ENCODE results near the gene C9.
"Not testable (repeated sequence)": the region's sequence is repeated elsewhere in the genome, so short reads cannot be mapped to it uniquely, and the experiment has no call there.

The C9 gene

GRCh38 chr5:39319395-39319794 is 44.9 kb downstream of the C9 start:
- no peak for DNase-seq

- DNase-seq: not testable (repeated sequence)
These were observed 47.8 kb downstream of the C9 start for GRCh38 chr5:39316464-39316863.

- no peak for DNase-seq
These were observed 48.3 kb downstream of the C9 start for GRCh38 chr5:39315995-39316394.

- DNase-seq: no peak
These were observed 49.7 kb downstream of the C9 start for GRCh38 chr5:39314591-39314990.

GRCh38 chr5:39309534-39309933 is 54.8 kb downstream of the C9 start:
- DNase-seq: no peak

GRCh38 chr5:39302472-39302871 is 61.8 kb downstream of the C9 start:
- DNase-seq: peak; percentile 3

- no peak for DNase-seq
These were observed 62.9 kb downstream of the C9 start for GRCh38 chr5:39301406-39301805.

GRCh38 chr5:39299962-39300361 is 64.3 kb downstream of the C9 start:
- DNase-seq: no peak

- no peak for DNase-seq
These were observed 69.6 kb downstream of the C9 start for GRCh38 chr5:39294736-39295135.

- DNase-seq: no peak
These were observed 79.7 kb downstream of the C9 start for GRCh38 chr5:39284552-39284951.

- peak; percentile 86 for DNase-seq
These were observed 81.0 kb downstream of the C9 start for GRCh38 chr5:39283231-39283818.

GRCh38 chr5:39282561-39282960 is 81.7 kb downstream of the C9 start:
- DNase-seq: no peak

GRCh38 chr5:39275865-39276264 is 88.4 kb downstream of the C9 start:
- DNase-seq: not testable (repeated sequence)

GRCh38 chr5:39274398-39275085 is 89.8 kb downstream of the C9 start:
- peak; percentile 61 for DNase-seq

GRCh38 chr5:39273314-39273954 is 90.9 kb downstream of the C9 start:
- DNase-seq: peak; percentile 59

GRCh38 chr5:39272869-39273231 is 91.4 kb downstream of the C9 start:
- DNase-seq: not testable (repeated sequence)

GRCh38 chr5:39270225-39270848 is 94.0 kb downstream of the C9 start:
- peak; percentile 41 for DNase-seq

- DNase-seq: no peak
These were observed 97.1 kb downstream of the C9 start for GRCh38 chr5:39267186-39267585.

- no peak for DNase-seq
These were observed 97.9 kb downstream of the C9 start for GRCh38 chr5:39266442-39266841.

- no peak for DNase-seq
These were observed 99.8 kb downstream of the C9 start for GRCh38 chr5:39264528-39264927.

GRCh38 chr5:39262981-39263380 is 101.3 kb downstream of the C9 start:
- no peak for DNase-seq

- DNase-seq: no peak
These were observed 104.2 kb downstream of the C9 start for GRCh38 chr5:39260095-39260494.

- DNase-seq: no peak
These were observed 106.7 kb downstream of the C9 start for GRCh38 chr5:39257554-39257953.
